SK-N-SH (cell line): Measurements from ENCODE around the gene UBL7.
"Not testable (repeated sequence)": the region's sequence is repeated elsewhere in the genome, so short reads cannot be mapped to it uniquely, and the experiment has no call there.

Experiments
- CTCF ChIP-seq: fragments of 200-600 bp; sonication (generic); IDR thresholded peaks from 2 replicates; pipeline ENCODE4 v1.6.1; 2017; ENCODE audit warnings: antibody characterized with exemption, mild to moderate bottlenecking, moderate library complexity
- REST ChIP-seq: IDR thresholded peaks from 2 replicates; pipeline ENCODE4 v1.6.1; 2012; ENCODE audit warnings: mild to moderate bottlenecking, low read depth, low read length, moderate library complexity
- SIN3A ChIP-seq: IDR thresholded peaks from 2 replicates; pipeline ENCODE4 v1.6.1; 2012; ENCODE audit warnings: low read depth, mild to moderate bottlenecking, low read length, moderate library complexity, borderline replicate concordance
- TAF1 ChIP-seq: IDR thresholded peaks from 2 replicates; pipeline ENCODE4 v1.6.1; 2012; ENCODE audit warnings: low read depth, mild to moderate bottlenecking, low read length, moderate library complexity, borderline replicate concordance
- TCF12 ChIP-seq: IDR thresholded peaks from 2 replicates; pipeline ENCODE4 v1.4.0; 2012
- USF1 ChIP-seq: IDR thresholded peaks from 2 replicates; pipeline ENCODE4 v1.4.0; 2012; ENCODE audit warnings: low read depth, borderline replicate concordance
- USF2 ChIP-seq: fragments of 150-350 bp; IDR thresholded peaks from 2 replicates; pipeline ENCODE4 v1.6.1; 2017; ENCODE audit warnings: antibody characterized with exemption, low read length, low read depth, borderline replicate concordance

- not testable (repeated sequence) for TF ChIP-seq CTCF, SIN3A, USF2, USF1, TAF1, TCF12, REST
These were observed 1.2 kb downstream of the UBL7 start for GRCh38 chr15:74459798-74460197.
